HFFc6 (cell line): ENCODE measurements around the gene CCDC88B. TPM values are rescaled to one million over a fixed set of nuclear protein-coding genes. Genes with fewer than 3 reads are reported as not detected.

Experiments used
- DNase-seq: peaks from one replicate; pipeline ENCODE4 v3.0.0-alpha.2; 2018
- H3K27ac Mint-ChIP-seq: 2 replicates; pipeline ENCODE4 v1.8.0; 2020; ENCODE audit warnings: mild to moderate bottlenecking, mixed read lengths
- H3K27me3 Mint-ChIP-seq: 2 replicates; pipeline ENCODE4 v1.8.0; 2021; ENCODE audit warnings: mild to moderate bottlenecking, moderate library complexity, mixed read lengths; ENCODE audit not compliant: insufficient read depth
- H3K36me3 Mint-ChIP-seq: 2 replicates; pipeline ENCODE4 v1.8.0; 2021; ENCODE audit warnings: low read depth, mixed read lengths
- H3K4me1 Mint-ChIP-seq: 2 replicates; pipeline ENCODE4 v1.8.0; 2020; ENCODE audit warnings: low read depth, mixed read lengths
- H3K4me3 Mint-ChIP-seq: 2 replicates; pipeline ENCODE4 v1.8.0; 2020; ENCODE audit warnings: mild to moderate bottlenecking, moderate library complexity, mixed read lengths
- H3K9me3 Mint-ChIP-seq: 2 replicates; pipeline ENCODE4 v1.8.0; 2020; ENCODE audit warnings: mild to moderate bottlenecking, mixed read lengths
- total RNA-seq, 6 experiments: library from RNA; stranded (reverse); fragmentation: NEBNext Ultra II Directional; extraction: Animal tissue kit (Norgen Biotek cat#: 25700); gene quantifications; 2 replicates in 1 of 6; 3 replicates in 5 of 6; pipeline ENCODE4 v1.2.3, GENCODE V29; 2021
- TF ChIP-seq, protein P1 (sequence below): fragments of 200-600 bp; sonication (generic); IDR thresholded peaks from 2 replicates; pipeline ENCODE4 v1.5.0; 2021; ENCODE audit warnings: antibody characterized with exemption, mild to moderate bottlenecking

The CCDC88B gene
- total RNA-seq, 6 experiments from 2014 or later = 0.45 to 1.9 (median 1.7) TPM

DNA sequence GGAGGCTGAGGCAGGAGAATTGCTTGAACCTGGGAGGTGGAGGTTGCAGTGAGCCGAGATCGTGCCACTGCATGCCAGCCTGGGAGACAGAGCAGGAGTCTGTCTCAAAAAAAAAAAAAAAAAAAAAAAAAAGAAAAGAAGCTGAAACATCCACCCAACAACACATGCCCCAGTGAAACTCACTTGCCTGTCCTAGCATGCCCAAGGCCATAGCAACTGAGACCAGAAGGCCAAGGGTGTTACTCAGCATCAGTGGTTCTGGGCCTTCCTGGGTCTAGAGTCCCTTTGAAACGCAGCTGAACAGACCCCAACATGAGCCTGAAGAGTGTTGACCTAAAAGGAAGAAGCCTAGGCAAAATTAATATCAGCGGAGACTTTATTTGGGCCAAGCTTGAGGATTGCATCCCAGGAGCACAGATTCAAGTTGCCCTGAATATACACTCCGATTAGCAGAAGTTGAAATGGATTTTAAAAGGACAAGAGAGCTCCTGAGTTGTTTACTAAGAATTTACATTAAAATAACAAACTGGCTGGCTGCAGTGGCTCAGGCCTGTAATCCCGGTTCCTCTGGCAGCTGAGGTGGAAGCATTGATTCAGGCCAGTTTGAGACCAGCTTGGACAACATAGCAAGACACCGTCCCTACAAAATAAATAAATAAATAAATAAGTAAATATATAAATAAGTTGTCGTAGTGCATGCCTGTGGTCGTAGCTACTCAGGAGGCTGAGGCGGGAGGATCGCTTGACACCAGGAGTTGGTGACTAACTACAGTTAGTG is 15.1 kb upstream of the CCDC88B start:
- H3K4me3 Mint-ChIP-seq = no peak overlapping the region
- DNase-seq = no peak
- H3K36me3 Mint-ChIP-seq = peaks cover 12% of the 10 kb centered on the region
- peaks cover 6% of the 10 kb centered on the region for H3K4me1 Mint-ChIP-seq
- no peaks in the 10 kb centered on the region; the same call in 1 of the 2 replicates for H3K9me3 Mint-ChIP-seq
- H3K27ac Mint-ChIP-seq = peak overlapping the region; percentile 61
- H3K27me3 Mint-ChIP-seq = peaks cover 6% of the 10 kb centered on the region
- TF ChIP-seq, protein P1, sequence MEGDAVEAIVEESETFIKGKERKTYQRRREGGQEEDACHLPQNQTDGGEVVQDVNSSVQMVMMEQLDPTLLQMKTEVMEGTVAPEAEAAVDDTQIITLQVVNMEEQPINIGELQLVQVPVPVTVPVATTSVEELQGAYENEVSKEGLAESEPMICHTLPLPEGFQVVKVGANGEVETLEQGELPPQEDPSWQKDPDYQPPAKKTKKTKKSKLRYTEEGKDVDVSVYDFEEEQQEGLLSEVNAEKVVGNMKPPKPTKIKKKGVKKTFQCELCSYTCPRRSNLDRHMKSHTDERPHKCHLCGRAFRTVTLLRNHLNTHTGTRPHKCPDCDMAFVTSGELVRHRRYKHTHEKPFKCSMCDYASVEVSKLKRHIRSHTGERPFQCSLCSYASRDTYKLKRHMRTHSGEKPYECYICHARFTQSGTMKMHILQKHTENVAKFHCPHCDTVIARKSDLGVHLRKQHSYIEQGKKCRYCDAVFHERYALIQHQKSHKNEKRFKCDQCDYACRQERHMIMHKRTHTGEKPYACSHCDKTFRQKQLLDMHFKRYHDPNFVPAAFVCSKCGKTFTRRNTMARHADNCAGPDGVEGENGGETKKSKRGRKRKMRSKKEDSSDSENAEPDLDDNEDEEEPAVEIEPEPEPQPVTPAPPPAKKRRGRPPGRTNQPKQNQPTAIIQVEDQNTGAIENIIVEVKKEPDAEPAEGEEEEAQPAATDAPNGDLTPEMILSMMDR = no peak

GRCh38 chr11:64327375-64327774 is 12.6 kb upstream of the CCDC88B start:
- Mint-ChIP-seq H3K4me1 (peaks cover 10% of the 10 kb centered on the region), H3K9me3 (no peaks in the 10 kb centered on the region; the same call in 1 of the 2 replicates), H3K36me3 (no peaks in the 10 kb centered on the region), H3K27me3 (peaks cover 6% of the 10 kb centered on the region), H3K4me3 (no peak overlapping the region), H3K27ac (no peak overlapping the region)
- no peak for DNase-seq
- TF ChIP-seq, protein P1 = no peak

GRCh38 chr11:64327993-64328392 is 12.0 kb upstream of the CCDC88B start:
- Mint-ChIP-seq H3K27ac (no peak overlapping the region), H3K27me3 (peaks cover 6% of the 10 kb centered on the region), H3K4me3 (no peak overlapping the region), H3K36me3 (no peaks in the 10 kb centered on the region), H3K4me1 (peaks cover 10% of the 10 kb centered on the region), H3K9me3 (no peaks in the 10 kb centered on the region; the same call in 1 of the 2 replicates)
- TF ChIP-seq, protein P1 = no peak
- DNase-seq = no peak

DNA sequence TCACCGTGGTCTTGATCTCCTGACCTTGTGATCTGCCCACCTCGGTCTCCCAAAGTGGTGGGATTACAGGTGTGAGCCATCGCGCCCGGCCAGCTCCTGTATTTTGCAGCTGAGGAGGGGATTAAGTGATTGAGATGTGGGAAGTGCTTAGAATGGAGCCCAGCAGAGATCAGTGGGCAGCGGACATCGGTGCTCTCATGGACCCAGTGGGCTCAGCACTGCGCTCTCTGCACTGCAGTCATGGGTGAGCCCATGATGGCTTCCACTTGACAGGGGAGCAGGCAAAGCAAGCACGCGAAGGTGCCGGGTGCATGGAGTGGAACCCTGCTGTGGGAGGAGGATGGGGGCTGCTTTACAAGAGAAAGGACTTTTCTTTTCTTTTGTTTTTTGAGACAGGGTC is 9.1 kb upstream of the CCDC88B start:
- Mint-ChIP-seq H3K4me1 (peaks cover 22% of the 10 kb centered on the region), H3K27me3 (peaks cover 6% of the 10 kb centered on the region), H3K4me3 (no peak overlapping the region), H3K36me3 (no peaks in the 10 kb centered on the region), H3K9me3 (no peaks in the 10 kb centered on the region; the same call in 1 of the 2 replicates), H3K27ac (no peak overlapping the region)
- DNase-seq = no peak
- TF ChIP-seq, protein P1 = no peak

GRCh38 chr11:64331569-64332371 is 8.2 kb upstream of the CCDC88B start:
- H3K4me1 Mint-ChIP-seq = peaks cover 22% of the 10 kb centered on the region
- DNase-seq = peak; percentile 92

More at GRCh38 chr11:64331569-64332371, 8.2 kb upstream of the CCDC88B start:
- peaks cover 6% of the 10 kb centered on the region for H3K27me3 Mint-ChIP-seq
- H3K27ac Mint-ChIP-seq = peak overlapping the region; percentile 25
- no peaks in the 10 kb centered on the region; the same call in 1 of the 2 replicates for H3K9me3 Mint-ChIP-seq
- TF ChIP-seq, protein P1 = peak; percentile 86
- H3K36me3 Mint-ChIP-seq = no peaks in the 10 kb centered on the region
- peak overlapping the region; percentile 12 for H3K4me3 Mint-ChIP-seq
